DND-41 (cell line): ENCODE data around the gene RBM10.

Source experiments
- CTCF ChIP-seq: IDR thresholded peaks from 2 replicates; pipeline ENCODE4 v1.5.1; 2012; ENCODE audit warnings: borderline replicate concordance, low read length, moderate library complexity, mild to moderate bottlenecking; ENCODE audit not compliant: poor library complexity, severe bottlenecking; ENCODE audit errors: extremely low read depth
- EZH2 ChIP-seq: IDR thresholded peaks from 3 replicates; pipeline ENCODE4 v1.6.1; 2012; ENCODE audit warnings: borderline replicate concordance, low read depth, mild to moderate bottlenecking, moderate library complexity, low read length, inconsistent platforms; ENCODE audit not compliant: severe bottlenecking

GRCh38 chrX:47191806-47192401 lies 46.9 kb downstream of the RBM10 start:
- TF ChIP-seq CTCF (no peak), EZH2 (no peak)
